ENCODE data around the gene SREK1.
A peak's percentile ranks its signal among the peaks of the same experiment; 100 is the strongest.
"Not testable (repeated sequence)": the region's sequence is repeated elsewhere in the genome, so short reads cannot be mapped to it uniquely, and the experiment has no call there.

SREK1 gene, protein sequence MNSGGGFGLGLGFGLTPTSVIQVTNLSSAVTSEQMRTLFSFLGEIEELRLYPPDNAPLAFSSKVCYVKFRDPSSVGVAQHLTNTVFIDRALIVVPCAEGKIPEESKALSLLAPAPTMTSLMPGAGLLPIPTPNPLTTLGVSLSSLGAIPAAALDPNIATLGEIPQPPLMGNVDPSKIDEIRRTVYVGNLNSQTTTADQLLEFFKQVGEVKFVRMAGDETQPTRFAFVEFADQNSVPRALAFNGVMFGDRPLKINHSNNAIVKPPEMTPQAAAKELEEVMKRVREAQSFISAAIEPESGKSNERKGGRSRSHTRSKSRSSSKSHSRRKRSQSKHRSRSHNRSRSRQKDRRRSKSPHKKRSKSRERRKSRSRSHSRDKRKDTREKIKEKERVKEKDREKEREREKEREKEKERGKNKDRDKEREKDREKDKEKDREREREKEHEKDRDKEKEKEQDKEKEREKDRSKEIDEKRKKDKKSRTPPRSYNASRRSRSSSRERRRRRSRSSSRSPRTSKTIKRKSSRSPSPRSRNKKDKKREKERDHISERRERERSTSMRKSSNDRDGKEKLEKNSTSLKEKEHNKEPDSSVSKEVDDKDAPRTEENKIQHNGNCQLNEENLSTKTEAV

DNA sequence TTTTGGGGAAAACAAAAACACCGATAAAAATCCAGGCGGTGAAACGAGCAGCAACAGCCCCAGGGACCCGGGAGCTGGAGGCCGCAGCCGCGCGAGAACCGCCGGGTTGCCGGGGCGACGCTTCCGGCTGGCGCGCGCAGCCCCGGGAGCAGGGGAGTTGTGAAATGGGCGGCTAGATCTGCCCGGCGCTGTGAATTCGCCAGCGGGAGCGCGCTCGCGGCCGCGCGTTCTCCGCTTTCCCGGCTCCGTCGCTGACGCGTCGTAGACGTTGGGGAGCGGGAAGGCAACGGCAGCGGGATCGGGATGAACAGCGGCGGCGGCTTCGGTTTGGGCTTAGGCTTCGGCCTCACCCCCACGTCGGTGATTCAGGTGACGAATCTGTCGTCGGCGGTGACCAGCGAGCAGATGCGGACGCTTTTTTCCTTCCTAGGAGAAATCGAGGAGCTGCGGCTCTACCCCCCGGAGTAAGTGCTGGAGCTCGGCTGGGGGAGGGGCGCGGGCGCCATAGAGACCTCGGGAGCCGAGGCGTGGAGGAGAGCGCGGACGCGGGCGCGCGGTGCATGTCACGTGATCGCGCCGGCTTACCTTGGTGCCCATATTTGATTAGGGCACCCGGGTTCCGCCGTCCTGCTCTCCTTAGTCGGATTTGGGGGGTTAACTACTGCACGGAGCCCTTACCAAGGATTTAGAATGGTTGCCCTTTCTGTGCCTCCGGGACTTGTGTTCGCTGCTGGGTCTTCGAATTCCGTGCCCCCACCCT, at the start of gene SREK1:
Gene SREK1, plus strand, starts transcription at position 227 of the 760 bp plus-strand sequence. Its CDS starts 77 bp downstream, at position 304.
- DNase-seq (ENCODE audit: low read depth in 1 of 2, low spot score in 1 of 2), result peak; percentile 82 to 84

DNA sequence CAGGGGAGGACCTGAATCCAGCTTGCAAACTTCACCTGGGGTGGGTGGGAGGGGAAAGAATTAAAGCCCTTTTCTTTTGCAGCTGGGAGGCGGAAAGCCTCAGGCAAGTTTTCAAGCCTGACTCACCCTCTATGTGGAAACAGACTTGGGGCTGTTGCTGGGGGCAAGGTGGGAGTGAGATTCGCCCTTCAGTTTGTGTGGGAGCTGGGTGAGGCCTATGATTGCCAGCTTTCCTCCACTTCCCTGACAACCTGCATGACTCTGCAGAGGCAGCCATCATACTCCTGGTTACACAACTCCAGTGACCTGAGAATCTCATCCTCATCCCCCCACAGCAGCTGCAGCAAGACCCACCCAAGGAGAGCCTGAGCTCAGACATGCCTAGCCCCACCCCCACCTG, 43.2 kb upstream of the SREK1 start:
- no peak for DNase-seq (ENCODE audit: low read depth in 1 of 2, low spot score in 1 of 2)

DNA sequence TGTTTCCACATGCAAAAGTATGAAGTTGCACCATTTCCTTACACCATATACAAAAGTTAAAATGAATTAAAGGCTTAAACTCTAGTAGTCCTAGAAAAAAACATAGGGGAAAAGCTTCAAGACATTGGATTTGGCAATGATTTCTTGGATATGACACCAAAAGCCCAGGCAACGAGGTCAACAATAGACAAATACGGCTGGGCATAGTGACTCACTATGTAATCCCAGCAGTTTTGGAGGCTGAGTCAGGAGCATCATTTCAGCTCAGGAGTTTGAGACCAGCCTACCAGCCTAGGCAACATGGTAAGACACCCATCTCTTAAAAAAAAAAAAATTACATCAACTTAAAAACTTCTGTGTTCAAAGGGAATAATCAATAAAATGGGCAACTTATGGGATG, 30.9 kb upstream of the SREK1 start:
- DNase-seq (ENCODE audit: low read depth in 1 of 2, low spot score in 1 of 2), result no peak

DNA sequence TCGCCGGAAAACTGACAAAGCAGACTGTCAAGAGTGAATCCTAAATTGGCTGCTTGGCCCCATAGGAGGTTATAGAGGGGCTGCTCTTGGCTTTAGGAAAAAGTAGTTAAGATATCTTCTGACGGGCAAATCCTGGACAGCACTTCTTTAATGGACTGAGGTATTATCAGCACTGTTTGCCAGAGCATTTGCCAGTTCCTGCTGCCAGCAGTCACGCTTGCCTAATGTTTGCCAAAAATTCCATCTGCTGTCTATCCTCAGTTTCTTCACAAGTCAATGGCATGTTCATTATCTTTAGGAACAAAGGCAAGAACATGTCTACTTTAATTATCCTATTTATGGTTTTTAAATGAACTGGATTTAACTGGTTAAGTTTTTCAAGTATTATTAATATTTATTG, 25.8 kb upstream of the SREK1 start:
- no peak for DNase-seq (ENCODE audit: low read depth in 1 of 2, low spot score in 1 of 2)

DNA sequence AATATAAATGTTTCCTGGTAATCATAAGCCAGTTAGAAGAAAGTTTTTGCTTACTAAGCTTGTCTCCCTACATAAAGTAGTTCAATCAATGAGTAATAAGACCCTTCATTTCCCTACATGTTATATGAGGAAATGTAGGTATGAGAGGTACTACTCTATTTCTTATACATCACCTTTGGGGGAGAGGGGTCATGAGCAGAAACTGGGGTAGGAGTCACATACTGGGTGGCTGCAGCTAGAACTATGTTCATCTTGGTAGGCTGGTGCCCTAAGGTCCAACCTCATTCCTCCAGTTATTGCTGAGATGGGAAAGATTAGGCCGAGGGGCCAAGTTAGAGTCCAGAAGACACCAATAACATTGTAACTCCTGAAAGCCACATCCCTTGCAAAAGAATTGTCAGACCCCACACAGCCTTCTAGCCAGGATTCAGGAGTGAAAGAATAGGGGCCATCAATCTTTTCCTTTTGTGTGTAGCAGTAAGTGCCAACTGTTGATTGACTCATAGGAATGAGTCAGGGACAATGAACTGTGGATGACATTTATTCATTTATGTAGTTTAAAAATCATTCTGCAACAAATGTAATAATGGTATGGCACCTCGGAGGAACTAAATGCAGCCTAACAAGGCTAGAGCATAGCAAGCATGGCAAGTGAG, 21.6 kb upstream of the SREK1 start:
- DNase-seq (ENCODE audit: low read depth in 1 of 2, low spot score in 1 of 2), result no peak

DNA sequence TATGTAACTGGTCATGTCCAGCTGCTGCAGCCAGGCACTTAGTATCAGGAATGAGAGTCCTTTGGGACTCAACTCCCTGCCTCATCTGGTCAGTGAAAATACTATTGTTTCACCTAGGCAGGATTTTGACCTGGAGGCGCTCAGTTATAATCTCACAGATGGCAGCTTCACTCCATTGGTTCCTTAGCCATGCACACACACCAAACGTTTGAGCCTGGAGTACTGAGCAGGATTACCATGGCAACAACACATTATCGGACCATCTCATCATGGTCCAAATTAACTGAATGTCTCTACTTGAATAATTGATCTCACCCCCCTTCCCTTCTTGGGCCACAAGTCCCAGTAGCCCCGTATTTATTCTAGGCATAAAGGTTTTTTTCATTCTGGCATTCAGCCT, 15.0 kb upstream of the SREK1 start:
- no peak for DNase-seq (ENCODE audit: low read depth in 1 of 2, low spot score in 1 of 2)

DNA sequence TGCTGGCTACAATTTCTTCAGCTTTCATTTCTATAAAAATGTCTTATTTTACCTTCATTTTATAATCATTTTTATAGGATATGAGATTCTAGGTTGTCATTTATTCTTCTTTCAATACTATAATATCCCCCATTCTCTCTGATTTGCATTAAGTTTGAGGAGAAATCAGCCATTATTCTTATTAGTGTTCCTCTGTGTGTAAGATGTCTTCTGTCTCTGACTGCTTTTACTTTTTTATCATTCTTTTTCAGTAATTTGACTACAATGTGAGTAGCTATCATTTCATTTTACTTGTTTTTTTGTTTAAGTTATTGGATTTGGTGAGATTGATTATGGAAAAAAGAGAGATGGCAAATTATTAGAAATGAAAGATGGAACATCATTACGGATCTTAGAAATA, 13.6 kb upstream of the SREK1 start:
- DNase-seq (ENCODE audit: low read depth in 1 of 2, low spot score in 1 of 2), result no peak

DNA sequence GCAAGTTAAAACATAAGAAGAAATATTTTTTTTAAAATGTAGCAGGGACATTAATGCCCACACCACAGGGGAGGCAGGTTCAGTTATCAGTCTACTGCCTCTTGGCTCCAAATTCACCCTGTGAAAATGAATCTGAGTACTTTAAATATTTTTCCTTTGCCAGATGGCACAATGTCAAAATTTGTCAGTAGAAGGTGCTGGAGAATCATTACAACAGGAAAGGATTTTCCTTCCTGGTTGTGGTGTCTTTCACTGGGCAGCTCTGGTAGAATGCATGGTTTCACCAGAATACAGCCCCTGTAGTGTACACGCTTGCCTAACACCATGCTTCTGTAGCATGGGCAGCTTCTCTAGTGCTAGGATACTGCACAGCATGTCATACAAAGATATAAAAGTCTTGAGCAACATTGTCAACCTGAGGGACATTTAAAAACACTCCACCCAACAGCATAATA, 9.7 kb upstream of the SREK1 start:
- no peak for DNase-seq (ENCODE audit: low read depth in 1 of 2, low spot score in 1 of 2)

DNA sequence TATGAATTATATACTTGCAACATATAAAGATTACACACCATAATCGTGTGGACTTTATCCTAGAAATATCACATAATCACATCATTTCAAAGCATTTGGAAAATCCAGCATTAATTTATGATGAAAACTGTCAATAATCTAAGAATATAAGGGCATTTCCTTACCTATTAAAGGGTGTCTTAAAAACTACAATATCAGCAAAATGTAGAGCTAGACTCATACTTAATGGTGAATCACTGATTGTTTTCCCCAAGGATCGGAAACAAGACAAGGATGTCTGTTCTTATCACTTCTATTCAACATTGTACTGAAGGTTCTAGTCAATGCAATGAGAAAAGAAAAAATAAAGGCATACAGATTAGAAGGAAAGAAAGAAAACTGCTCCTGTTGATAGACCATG, 8.0 kb upstream of the SREK1 start:
- DNase-seq (ENCODE audit: low read depth in 1 of 2, low spot score in 1 of 2), result no peak

DNA sequence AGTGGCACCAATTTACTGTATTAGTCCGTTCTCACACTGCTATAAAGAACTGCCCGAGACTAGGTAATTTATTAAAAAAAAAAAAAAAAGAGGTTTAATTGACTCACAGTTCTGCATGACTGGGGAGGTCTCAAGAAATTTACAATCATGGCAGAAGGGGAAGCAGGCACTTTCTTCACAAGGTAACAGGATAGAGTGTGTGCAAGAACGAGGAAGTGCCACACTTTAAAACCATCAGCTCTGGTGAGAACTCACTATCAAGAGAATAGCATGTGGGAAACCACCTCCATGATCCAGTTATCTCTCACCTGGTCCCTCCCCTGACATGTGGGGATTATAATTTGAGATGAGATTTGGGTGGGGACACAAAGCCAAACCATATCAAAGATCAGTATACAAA, 7.2 kb upstream of the SREK1 start:
- not testable (repeated sequence) for DNase-seq (ENCODE audit: low read depth in 1 of 2, low spot score in 1 of 2)

DNA sequence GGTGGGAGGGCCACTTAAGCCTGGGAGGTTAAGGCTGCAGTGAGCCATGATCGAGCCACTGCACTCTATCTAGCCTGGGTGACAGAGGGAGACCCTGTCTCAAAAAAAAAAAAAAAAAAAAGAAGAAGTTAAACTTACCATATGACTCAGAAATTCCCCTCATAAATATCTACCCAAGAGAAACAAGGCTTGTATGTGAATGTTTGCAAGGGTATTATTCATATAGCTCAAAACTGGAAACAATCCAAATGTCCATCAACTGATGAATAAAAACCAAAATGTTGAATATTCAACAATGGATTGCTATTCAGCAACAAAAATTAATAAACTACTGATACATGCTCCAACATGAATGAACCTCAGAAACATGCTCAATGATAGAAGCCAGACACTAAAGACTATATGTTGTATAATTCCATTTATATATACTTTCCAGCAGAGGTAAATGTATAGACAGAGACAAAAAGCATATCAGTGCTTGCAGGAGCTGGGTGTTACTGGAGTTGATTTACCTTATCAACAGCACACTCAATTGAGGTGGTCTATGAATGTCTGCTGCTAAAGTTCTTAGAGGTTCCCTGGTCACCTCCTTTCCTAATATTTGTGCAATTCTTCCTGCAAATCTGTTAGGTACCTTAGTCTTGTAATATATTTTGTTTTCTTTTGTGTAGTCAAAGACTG, 5.3 kb upstream of the SREK1 start:
- no peak for DNase-seq (ENCODE audit: low read depth in 1 of 2, low spot score in 1 of 2)

DNA sequence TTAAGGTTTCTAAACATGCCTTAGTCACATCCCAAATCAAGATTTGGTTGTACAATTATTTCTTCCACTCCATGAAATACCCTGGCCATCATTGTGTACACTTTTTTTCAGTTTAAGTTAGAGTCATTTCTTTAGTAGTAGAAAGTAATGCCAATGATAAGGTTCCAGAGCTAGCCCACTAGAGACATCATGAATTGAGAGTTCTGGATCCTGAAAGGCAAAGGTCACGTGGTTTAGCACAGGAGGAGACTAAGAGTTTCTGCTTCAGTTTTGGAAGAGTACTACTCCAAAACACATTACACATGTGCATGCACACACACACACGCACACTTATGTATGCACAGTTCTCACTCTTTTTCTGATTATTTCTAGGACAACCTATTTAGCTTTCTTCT, 4.8 kb upstream of the SREK1 start:
- no peak for DNase-seq (ENCODE audit: low read depth in 1 of 2, low spot score in 1 of 2)

DNA sequence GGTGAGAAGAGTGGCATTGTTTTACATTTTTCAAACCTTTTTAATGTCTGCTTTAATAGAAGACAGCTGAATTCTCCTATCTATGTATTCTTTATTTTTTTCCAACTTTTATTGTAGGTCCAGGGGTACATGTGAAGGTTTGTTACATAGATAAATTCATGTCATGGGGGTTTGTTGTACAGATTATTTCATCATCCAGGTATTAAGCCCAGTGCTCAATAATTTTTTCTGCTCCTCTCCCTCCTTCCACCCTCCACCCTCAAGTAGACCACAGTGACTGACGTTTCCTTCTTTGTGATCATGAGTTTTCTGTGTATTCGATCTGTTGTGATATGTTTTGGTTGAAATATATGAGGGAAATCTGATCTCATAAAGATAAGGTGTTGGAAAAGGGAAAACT, 1.7 kb upstream of the SREK1 start:
- DNase-seq (ENCODE audit: low read depth in 1 of 2, low spot score in 1 of 2), result no peak

DNA sequence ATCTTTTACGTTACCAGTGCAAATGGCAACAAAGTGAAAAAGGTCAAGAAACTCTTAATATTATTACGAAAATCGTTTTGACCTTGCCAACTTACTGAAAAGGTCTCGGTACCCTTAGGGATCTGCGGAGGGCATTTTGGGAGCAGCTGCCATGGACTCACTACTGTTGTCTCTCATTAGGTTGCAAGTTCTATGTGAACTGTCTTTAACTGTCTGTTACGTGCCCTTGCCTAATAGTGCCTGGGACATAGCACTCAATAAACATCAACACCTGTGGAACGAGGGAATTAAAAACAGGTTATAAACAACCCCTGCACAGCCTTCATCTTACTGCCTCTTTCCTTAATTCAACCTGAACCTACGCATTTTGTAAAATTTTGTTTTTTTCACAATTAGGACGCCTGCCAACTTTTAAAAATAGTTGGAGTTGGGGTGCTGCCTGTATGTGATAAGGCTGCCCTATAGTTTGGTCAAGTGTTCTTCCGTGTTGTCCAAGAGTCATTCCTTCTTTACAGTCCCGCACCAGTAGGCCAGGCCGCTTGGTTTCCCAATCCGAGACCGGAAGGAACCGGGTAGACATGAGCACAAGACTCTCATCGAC, 527 bp upstream of the SREK1 start:
- no peak for DNase-seq (ENCODE audit: low read depth in 1 of 2, low spot score in 1 of 2)

DNA sequence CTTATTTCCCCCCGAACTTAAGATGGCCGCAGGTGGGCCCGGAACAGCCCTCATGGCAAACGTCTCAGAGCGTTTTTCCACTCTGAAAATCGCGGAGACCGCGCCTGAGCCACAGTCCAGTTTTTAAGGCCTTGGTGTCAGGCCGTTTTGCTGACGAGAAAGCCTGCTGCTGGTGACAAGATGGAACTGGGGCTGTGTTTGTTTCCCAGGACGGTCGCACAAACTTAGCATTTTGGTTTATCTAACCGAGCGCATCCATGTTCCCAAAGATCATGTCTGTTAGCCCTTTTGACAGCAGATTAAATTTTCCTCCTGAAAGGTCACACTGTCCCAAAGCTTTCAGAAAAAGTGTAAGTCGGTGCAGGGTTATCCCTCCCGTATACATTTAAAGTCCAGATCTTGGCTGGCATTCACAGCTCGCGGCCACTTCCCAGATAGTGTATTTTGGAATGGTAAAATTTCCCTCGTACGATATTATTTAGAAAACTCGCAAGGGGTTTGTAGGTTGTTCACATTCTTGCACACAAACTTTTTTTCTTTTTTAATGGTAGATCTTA, 812 bp downstream of the SREK1 start:
- DNase-seq (ENCODE audit: low read depth in 1 of 2, low spot score in 1 of 2), result no peak

DNA sequence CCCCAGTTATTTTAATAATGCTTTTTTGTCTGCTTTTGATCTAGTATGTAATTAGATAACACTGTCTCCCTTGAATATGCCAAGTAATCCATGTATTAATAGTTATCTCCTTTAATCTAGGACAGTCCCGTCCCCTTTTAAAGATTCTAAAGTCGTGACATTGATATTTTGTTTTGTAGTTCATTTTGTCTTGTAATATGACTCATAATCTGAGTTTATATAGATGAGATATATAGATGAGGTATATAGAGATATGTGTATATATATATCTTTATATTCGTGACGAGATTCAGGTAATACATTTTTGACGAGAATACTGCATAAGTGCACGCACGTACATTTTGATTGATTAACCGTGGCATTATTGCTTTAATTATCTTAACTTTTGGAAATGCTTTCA, 1.6 kb downstream of the SREK1 start:
- no peak for DNase-seq (ENCODE audit: low read depth in 1 of 2, low spot score in 1 of 2)

DNA sequence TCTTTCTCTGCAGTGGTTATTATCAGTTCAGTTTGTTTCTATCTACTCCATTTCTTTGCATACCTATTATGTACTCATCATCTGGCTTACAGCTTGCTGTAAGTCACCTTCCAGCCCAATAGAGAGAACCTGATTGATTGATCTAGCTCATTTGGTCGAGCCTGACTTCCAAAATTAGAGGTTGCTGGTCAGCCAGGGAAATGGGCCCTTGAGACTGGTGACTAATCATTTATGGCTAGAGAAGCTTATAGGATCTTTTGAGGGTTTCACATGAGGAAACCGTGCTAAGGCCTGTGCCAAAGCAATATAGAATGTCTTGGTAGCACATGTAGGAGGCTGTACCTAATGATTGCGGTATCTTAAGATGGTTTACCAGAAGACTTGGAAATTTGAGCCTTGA, 5.8 kb downstream of the SREK1 start:
- DNase-seq (ENCODE audit: low read depth in 1 of 2, low spot score in 1 of 2), result no peak

DNA sequence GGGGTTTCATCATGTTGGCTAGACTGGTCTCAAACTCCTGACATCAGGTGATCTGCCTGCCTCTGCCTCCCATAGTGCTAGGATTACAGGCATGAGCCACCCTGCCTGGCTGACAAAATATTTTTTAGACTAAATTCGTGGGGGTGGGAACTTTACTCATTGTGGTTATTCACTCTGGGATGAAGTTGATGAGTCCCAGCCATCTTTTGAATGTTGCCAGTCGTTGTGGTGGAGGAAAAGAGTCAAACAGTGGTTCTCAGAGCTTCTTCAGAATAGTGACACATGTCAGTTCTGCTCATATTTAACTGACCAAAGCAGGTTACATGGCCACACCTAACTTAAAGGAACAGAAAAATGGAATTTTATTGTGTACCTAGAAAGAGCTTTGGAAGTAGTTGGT, 6.9 kb downstream of the SREK1 start:
- no peak for DNase-seq (ENCODE audit: low read depth in 1 of 2, low spot score in 1 of 2)

DNA sequence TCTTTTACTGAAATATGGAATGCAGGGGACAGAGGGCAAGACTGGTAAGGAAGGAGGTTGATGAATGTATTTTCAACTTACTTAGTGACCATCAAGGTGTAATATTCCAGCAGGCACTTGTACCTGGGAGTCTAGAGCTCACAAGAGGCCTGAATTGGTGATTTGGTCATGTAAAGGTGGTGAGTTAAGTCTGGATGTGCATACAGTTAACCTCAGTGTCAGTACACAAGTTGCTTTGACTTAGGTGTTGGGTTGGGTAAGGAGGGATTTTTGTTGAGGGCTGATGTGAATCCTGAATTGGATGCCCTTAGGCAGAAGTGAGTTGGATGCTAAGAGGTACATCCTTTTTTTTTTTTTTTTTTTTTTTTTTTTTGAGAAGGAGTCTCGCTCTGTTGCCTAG, 7.4 kb downstream of the SREK1 start:
- DNase-seq (ENCODE audit: low read depth in 1 of 2, low spot score in 1 of 2), result no peak

DNA sequence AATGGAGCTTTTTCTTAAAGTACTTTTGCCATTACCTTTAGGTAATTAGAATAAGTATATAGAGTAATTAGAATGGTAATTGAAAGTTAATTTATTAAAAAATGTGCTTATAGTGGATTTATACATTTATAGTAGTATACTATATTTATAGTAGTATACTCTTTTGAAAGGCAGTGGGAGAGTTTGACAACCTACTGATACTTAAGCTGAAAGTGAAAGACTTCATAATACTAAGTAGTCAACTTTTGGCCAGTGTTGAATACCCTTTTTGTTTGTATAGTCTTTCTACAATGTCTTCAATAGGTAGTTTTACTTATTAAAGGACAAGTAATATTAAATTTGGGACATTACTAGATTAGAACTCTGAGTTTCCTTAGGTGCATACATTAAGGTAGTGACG, 12.9 kb downstream of the SREK1 start:
- DNase-seq (ENCODE audit: low read depth in 1 of 2, low spot score in 1 of 2), result no peak

Data from activated CD4-positive, alpha-beta T cell treated with anti-CD3 and anti-CD28 coated beads, Interleukin-2, amount 50 U/mL, for 24 hours (primary cell).